Sigmoid colon (tissue), 4 donors: ENCODE results near the gene HACD2.

Experiments used
- EP300 ChIP-seq, 4 donors: sonication (generic); formaldehyde crosslinking; IDR thresholded peaks; one replicate each; pipeline ENCODE4 v1.6.1; 2017; ENCODE audit warnings: antibody characterized with exemption in 4 of 4
- TF ChIP-seq, protein P1 (sequence below), 4 experiments: fragments of 450-650 bp in 3 of 4; fragments of 200-600 bp in 1 of 4; IDR thresholded peaks; one replicate each; pipeline ENCODE4 v1.5.1; 2016 to 2019; ENCODE audit warnings: antibody characterized with exemption in 4 of 4, mild to moderate bottlenecking in 3 of 4, moderate library complexity in 2 of 4

- no peak for TF ChIP-seq EP300 (IDR thresholded peaks at IDR 0.05)
- TF ChIP-seq, protein P1, sequence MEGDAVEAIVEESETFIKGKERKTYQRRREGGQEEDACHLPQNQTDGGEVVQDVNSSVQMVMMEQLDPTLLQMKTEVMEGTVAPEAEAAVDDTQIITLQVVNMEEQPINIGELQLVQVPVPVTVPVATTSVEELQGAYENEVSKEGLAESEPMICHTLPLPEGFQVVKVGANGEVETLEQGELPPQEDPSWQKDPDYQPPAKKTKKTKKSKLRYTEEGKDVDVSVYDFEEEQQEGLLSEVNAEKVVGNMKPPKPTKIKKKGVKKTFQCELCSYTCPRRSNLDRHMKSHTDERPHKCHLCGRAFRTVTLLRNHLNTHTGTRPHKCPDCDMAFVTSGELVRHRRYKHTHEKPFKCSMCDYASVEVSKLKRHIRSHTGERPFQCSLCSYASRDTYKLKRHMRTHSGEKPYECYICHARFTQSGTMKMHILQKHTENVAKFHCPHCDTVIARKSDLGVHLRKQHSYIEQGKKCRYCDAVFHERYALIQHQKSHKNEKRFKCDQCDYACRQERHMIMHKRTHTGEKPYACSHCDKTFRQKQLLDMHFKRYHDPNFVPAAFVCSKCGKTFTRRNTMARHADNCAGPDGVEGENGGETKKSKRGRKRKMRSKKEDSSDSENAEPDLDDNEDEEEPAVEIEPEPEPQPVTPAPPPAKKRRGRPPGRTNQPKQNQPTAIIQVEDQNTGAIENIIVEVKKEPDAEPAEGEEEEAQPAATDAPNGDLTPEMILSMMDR (IDR thresholded peaks at IDR 0.05), result no peak
Observed at GRCh38 chr3:123491966-123492587, 92.8 kb downstream of the HACD2 start.
